PC-3 (cell line): ENCODE data around the gene PANK4. TPM values are rescaled to one million over a fixed set of nuclear protein-coding genes. Genes with fewer than 3 reads are reported as not detected.

Source experiments
- ATAC-seq: fragments of 200-7000 bp; cut with Tn5 transposase; 2 replicates; pipeline ENCODE4 v1.9.1; 2020; ENCODE audit warnings: mild to moderate bottlenecking, moderate library complexity
- BruUV-seq: library from RNA; stranded (reverse); fragments of 400-500 nt; replicated peaks from 2 replicates; lab custom pipeline; 2021; lab: Mats Ljungman, UMichigan
- CTCF ChIA-PET: fragments of 300-600 bp; sonication (Branson Sonifier 250); formaldehyde crosslinking; loops from one replicate; lab custom pipeline; 2022; ENCODE audit warnings: antibody characterized with exemption; lab: Charles Lee
- POLR2A ChIA-PET: fragments of 300-600 bp; sonication (Branson Sonifier 250); formaldehyde crosslinking; loops from one replicate; lab custom pipeline; 2022; ENCODE audit warnings: antibody characterized with exemption; ENCODE audit not compliant: unreplicated experiment; lab: Charles Lee
- DNase-seq: peaks from one replicate; pipeline ENCODE4 v3.0.0-alpha.2; 2015
- H2AFZ ChIP-seq: fragments of 300-600 bp; sonication (generic); 2 replicates; pipeline ENCODE4 v1.6.0; 2016; ENCODE audit warnings: antibody characterized with exemption, low read length
- H3F3A ChIP-seq: fragments of 300-600 bp; sonication (generic); one replicate; pipeline ENCODE4 v1.6.0; 2017; ENCODE audit warnings: antibody characterized with exemption, low read length, control low read depth, mild to moderate bottlenecking; ENCODE audit not compliant: unreplicated experiment
- H3K27ac ChIP-seq: fragments of 300-600 bp; sonication (generic); 2 replicates; pipeline ENCODE4 v1.5.1; 2016; ENCODE audit warnings: mild to moderate bottlenecking, low read length
- H3K27me3 ChIP-seq: fragments of 300-600 bp; sonication (generic); 2 replicates; pipeline ENCODE4 v1.6.1; 2016; ENCODE audit warnings: low read length, mixed read lengths
- H3K36me3 ChIP-seq: fragments of 300-600 bp; sonication (generic); 2 replicates; pipeline ENCODE4 v1.6.1; 2016; ENCODE audit warnings: low read depth, mixed run types, low read length, mixed read lengths
- H3K4me1 ChIP-seq: fragments of 300-600 bp; sonication (generic); 2 replicates; pipeline ENCODE4 v1.5.1; 2016; ENCODE audit warnings: low read length; ENCODE audit not compliant: insufficient read depth
- H3K4me2 ChIP-seq: fragments of 300-600 bp; sonication (generic); 2 replicates; pipeline ENCODE4 v1.6.0; 2016; ENCODE audit warnings: low read length
- H3K4me3 ChIP-seq: fragments of 300-600 bp; sonication (generic); 2 replicates; pipeline ENCODE4 v1.5.1; 2016; ENCODE audit warnings: mild to moderate bottlenecking, low read length, mixed read lengths
- H3K79me2 ChIP-seq: fragments of 300-600 bp; sonication (generic); 2 replicates; pipeline ENCODE4 v1.6.1; 2017; ENCODE audit warnings: low read length, mixed read lengths
- H3K9ac ChIP-seq: fragments of 300-600 bp; sonication (generic); 2 replicates; pipeline ENCODE4 v1.6.0; 2016; ENCODE audit warnings: mild to moderate bottlenecking, low read length
- H3K9me2 ChIP-seq: fragments of 300-600 bp; sonication (generic); replicated peaks from 2 replicates; pipeline ENCODE4 v1.6.1; 2016; ENCODE audit warnings: mixed run types, low read length, mixed read lengths
- H3K9me3 ChIP-seq: fragments of 300-600 bp; sonication (generic); 2 replicates; pipeline ENCODE4 v1.6.1; 2016; ENCODE audit warnings: low read length, mixed read lengths
- H4K20me1 ChIP-seq: fragments of 300-600 bp; sonication (generic); 2 replicates; pipeline ENCODE4 v1.6.1; 2016; ENCODE audit warnings: low read length, mixed read lengths
- CTCF ChIP-seq: fragments of 300-600 bp; sonication (generic); conservative IDR thresholded peaks from 2 replicates; pipeline ENCODE4 v1.5.1; 2017; ENCODE audit warnings: antibody characterized with exemption, low read depth, mild to moderate bottlenecking, low read length
- EZH2 ChIP-seq: fragments of 300-600 bp; sonication (generic); IDR thresholded peaks from one replicate; pipeline ENCODE4 v1.6.1; 2017; ENCODE audit warnings: antibody characterized with exemption, mild to moderate bottlenecking, low read length; ENCODE audit not compliant: unreplicated experiment
- EZH2phosphoT487 ChIP-seq: fragments of 300-600 bp; sonication (generic); IDR thresholded peaks from 2 replicates; pipeline ENCODE4 v1.6.1; 2018; ENCODE audit warnings: mild to moderate bottlenecking, antibody characterized with exemption, low read length, borderline replicate concordance
- intact Hi-C: fragments of 100-400 bp; cut with micrococcal nuclease; formaldehyde crosslinking; loops from 2 replicates; pipeline ENCODE4 v1.9.0; 2023
- total RNA-seq: library from RNA; depleted of rRNA; stranded (reverse); fragments of >200 nt; gene quantifications from 2 replicates; pipeline ENCODE4 v1.2.3, GENCODE V29; 2014

PANK4 gene
- total RNA-seq, 1 experiment from 2014 or later: 69.4 TPM

GRCh38 chr1:2466270-2466665 is 60.1 kb downstream of the PANK4 start:
- POLR2A ChIA-PET: no interaction called here
- H3K9me2 ChIP-seq: no peaks in the 10 kb centered on the region
- no peaks in the 10 kb centered on the region for H3F3A ChIP-seq
- no peak overlapping the region for H2AFZ ChIP-seq
- peaks cover 10% of the 10 kb centered on the region for H4K20me1 ChIP-seq
- intact Hi-C loops: no loop called here
- no TSS peak for BruUV-seq
- CTCF ChIA-PET: no interaction called here
- H3K27ac ChIP-seq: no peak overlapping the region
- no peaks in the 10 kb centered on the region for H3K9me3 ChIP-seq
- H3K27me3 ChIP-seq: no peaks in the 10 kb centered on the region
- no peak overlapping the region for H3K9ac ChIP-seq
- H3K4me3 ChIP-seq: no peak overlapping the region
- H3K36me3 ChIP-seq: no peaks in the 10 kb centered on the region
- H3K79me2 ChIP-seq: no peaks in the 10 kb centered on the region
- ATAC-seq (no peak), DNase-seq (no peak)
- H3K4me1 ChIP-seq: no peaks in the 10 kb centered on the region
- no peak overlapping the region for H3K4me2 ChIP-seq
- TF ChIP-seq EZH2phosphoT487: no peak
- TF ChIP-seq CTCF: no peak
- no peak for TF ChIP-seq EZH2

GRCh38 chr1:2465371-2466269 is 60.8 kb downstream of the PANK4 start:
- no peak overlapping the region for H3K4me3 ChIP-seq
- H2AFZ ChIP-seq: no peak overlapping the region
- TF ChIP-seq CTCF: no peak
- no peak for TF ChIP-seq EZH2
- TF ChIP-seq EZH2phosphoT487: no peak
- no peak overlapping the region for H3K4me2 ChIP-seq
- no peaks in the 10 kb centered on the region for H3K9me3 ChIP-seq
- peaks cover under 1% of the 10 kb centered on the region; the same call in 1 of the 2 replicates for H3K4me1 ChIP-seq
- H3K9me2 ChIP-seq: no peaks in the 10 kb centered on the region
- H3K27me3 ChIP-seq: no peaks in the 10 kb centered on the region
- H3K36me3 ChIP-seq: no peaks in the 10 kb centered on the region
- BruUV-seq: no TSS peak
- CTCF ChIA-PET: no interaction called here
- no peak overlapping the region for H3K27ac ChIP-seq
- DNase-seq (no peak), ATAC-seq (no peak)
- H3K79me2 ChIP-seq: no peaks in the 10 kb centered on the region
- H3K9ac ChIP-seq: no peak overlapping the region
- POLR2A ChIA-PET: no interaction called here
- H3F3A ChIP-seq: no peaks in the 10 kb centered on the region
- H4K20me1 ChIP-seq: peaks cover 10% of the 10 kb centered on the region
- intact Hi-C loops: no loop called here

- Histone ChIP-seq H3K36me3 (no peaks in the 10 kb centered on the region), H3F3A (no peaks in the 10 kb centered on the region), H4K20me1 (peaks cover 2% of the 10 kb centered on the region), H2AFZ (no peak overlapping the region), H3K4me2 (no peak overlapping the region), H3K9me3 (no peaks in the 10 kb centered on the region), H3K27ac (no peak overlapping the region), H3K79me2 (no peaks in the 10 kb centered on the region), H3K4me3 (no peak overlapping the region), H3K4me1 (peaks cover 12% of the 10 kb centered on the region), H3K9ac (no peak overlapping the region), H3K27me3 (no peaks in the 10 kb centered on the region), H3K9me2 (no peaks in the 10 kb centered on the region)
- intact Hi-C loops: no loop called here
- ChIA-PET POLR2A (no interaction called here), CTCF (no interaction called here)
- no TSS peak for BruUV-seq
- ATAC-seq (no peak), DNase-seq (no peak)
- TF ChIP-seq CTCF (no peak), EZH2phosphoT487 (no peak), EZH2 (no peak)
These were observed 63.0 kb downstream of the PANK4 start for GRCh38 chr1:2463396-2463795.
